ENCODE data around the gene SUDS3. TPM values are rescaled to one million over a fixed set of nuclear protein-coding genes. Genes with fewer than 3 reads are reported as not detected.

The SUDS3 gene, protein sequence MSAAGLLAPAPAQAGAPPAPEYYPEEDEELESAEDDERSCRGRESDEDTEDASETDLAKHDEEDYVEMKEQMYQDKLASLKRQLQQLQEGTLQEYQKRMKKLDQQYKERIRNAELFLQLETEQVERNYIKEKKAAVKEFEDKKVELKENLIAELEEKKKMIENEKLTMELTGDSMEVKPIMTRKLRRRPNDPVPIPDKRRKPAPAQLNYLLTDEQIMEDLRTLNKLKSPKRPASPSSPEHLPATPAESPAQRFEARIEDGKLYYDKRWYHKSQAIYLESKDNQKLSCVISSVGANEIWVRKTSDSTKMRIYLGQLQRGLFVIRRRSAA
- 36.2 and 38.6 TPM in 2 replicates for total RNA-seq

DNA sequence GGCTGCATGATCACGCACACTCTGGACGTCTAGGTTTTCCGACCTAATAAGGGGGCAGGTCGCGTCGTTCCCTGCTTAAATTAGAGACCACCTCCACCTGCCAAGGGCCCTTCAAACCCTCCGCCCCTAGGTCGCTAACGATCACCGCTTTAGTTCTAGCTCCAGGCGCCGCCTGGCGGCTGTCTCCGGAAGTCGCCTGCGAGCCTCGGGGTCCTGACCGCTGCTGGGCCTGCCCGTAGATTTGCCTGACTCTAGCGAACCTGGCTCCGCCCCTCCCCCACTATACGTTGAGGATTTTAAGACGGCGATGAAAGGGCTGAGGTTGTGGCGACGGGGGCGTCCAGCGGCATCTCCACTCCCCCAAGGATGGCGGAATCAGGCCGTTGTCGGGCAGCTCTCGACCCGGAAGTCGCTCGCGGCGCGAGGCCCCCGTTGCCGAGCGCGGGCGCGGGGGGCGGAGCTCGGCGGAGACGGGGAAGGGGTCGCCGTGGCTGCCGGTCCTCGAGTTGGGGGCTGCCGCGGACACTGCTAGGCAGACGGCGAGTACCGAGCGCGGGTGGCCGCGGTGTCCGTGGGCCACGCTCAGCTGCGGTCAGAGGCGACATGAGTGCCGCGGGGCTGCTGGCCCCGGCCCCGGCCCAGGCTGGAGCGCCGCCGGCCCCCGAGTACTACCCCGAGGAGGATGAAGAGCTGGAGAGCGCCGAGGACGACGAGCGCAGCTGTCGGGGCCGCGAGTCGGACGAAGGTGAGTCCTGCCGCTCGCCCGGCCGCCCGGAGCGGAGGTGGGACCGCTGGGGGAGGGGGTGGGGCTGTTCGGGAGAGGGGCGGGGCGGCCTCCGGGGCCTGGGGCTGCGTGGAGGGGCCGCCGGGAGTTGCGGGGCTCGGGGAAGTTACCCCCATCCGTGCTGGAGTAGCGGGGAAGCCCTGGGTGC is at the start of gene SUDS3:
TSS of gene SUDS3 (plus strand) at position 467 of the 932 bp plus-strand sequence. CDS start at position 604, 137 bp downstream.

DNA sequence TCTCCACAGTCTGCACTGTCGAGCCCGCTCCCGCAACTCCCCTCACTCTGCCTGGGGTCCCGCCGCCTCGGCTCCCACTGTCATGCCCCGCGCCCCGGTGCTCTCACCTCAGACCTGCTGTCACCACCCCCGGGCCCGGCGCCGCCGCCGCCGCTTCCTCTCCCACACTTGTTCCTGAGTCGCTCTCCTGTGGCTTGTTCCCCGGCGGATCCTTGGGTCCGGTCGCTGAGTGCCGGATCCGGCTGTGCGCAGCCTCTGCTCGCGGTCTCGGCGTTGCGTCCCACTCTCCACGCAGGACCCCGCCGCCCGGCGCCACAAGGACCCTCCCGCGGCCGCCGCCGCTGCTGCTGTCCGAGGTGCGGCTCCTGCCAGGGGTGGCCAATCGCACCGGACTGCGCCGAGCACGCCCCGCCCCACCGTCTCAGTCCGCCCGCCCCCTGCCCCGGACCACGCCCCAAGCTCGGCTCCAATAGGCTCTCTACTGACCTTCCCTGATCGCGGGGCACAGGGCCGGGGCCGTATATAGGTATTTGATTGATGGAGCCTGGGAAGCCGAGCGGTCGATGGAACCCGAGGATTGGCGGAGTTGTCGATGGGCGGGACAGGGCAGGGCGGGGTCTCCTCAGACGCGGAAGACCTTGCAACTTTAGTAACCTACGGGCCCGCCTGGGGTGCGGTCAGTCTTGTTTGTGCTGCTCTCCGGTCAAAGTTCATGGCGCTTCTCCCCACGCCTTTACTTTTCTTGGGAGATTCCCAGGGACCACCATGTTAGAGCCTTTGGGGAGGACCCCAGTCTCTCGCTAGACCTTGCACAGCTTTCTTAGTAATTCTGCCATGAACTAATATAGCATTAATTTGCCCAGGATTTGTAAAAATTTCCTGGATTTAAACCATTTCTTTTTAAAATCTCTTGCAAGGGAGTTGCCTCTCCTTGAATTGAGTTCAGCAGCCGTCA is 3.5 kb upstream of the SUDS3 start, which contains the start of gene TAOK3:
TSS of gene TAOK3 (minus strand) at position 367 of the 955 bp plus-strand sequence. CDS start 117,340 bp downstream, outside the sequence.

Other genes starting within 250 kb of the SUDS3 start
- 187 and 207 TPM in 2 replicates for gene PEBP1, start 240.4 kb upstream of the SUDS3 start, total RNA-seq
- 60.6 and 63.5 TPM in 2 replicates for gene TAOK3, start 3.6 kb upstream of the SUDS3 start, total RNA-seq

All from uterine smooth muscle cell (primary cell).